NT2/D1 (cell line): Measurements from ENCODE around the gene CALU.

Experiments
- DNase-seq: peaks from one replicate; pipeline ENCODE4 v3.0.0-alpha.2; 2011; ENCODE audit warnings: low read depth, low spot score
- H3K27me3 ChIP-seq: 2 replicates; pipeline ENCODE4 v1.6.0; 2011; ENCODE audit warnings: mild to moderate bottlenecking; ENCODE audit not compliant: insufficient read length, insufficient read depth
- H3K36me3 ChIP-seq: 2 replicates; pipeline ENCODE4 v1.6.1; 2011; ENCODE audit warnings: mild to moderate bottlenecking, low read length, mixed read lengths; ENCODE audit not compliant: insufficient read depth, insufficient read length
- H3K4me1 ChIP-seq: 2 replicates; pipeline ENCODE4 v1.5.1; 2011; ENCODE audit not compliant: insufficient read depth, insufficient read length
- H3K4me3 ChIP-seq: 2 replicates; pipeline ENCODE4 v1.5.1; 2011; ENCODE audit warnings: low read depth; ENCODE audit not compliant: insufficient read length
- H3K9ac ChIP-seq: 2 replicates; pipeline ENCODE4 v1.6.0; 2011; ENCODE audit warnings: low read depth; ENCODE audit not compliant: insufficient read length
- H3K9me3 ChIP-seq: 2 replicates; pipeline ENCODE4 v1.5.1; 2011; ENCODE audit warnings: mild to moderate bottlenecking, low read length; ENCODE audit not compliant: insufficient read depth
- SUZ12 ChIP-seq: IDR thresholded peaks from 2 replicates; pipeline ENCODE4 v1.6.1; 2011; ENCODE audit not compliant: insufficient read length, insufficient read depth; ENCODE audit errors: extremely low read depth
- YY1 ChIP-seq: IDR thresholded peaks from 2 replicates; pipeline ENCODE4 v1.6.1; 2011; ENCODE audit not compliant: insufficient read length, insufficient read depth
- ZNF274 ChIP-seq: IDR thresholded peaks from 2 replicates; pipeline ENCODE4 v1.6.1; 2011; ENCODE audit warnings: mild to moderate bottlenecking, low read depth, low read length

The CALU gene

GRCh38 chr7:128739990-128740682 is 977 bp downstream of the CALU start:
- Histone ChIP-seq H3K4me3 (peak overlapping the region; percentile 95), H3K9ac (peak overlapping the region; percentile 95), H3K4me1 (no peaks in the 10 kb centered on the region), H3K36me3 (peaks cover 5% of the 10 kb centered on the region), H3K9me3 (no peaks in the 10 kb centered on the region), H3K27me3 (no peaks in the 10 kb centered on the region)
- no peak for TF ChIP-seq SUZ12
- no peak for TF ChIP-seq ZNF274
- no peak for TF ChIP-seq YY1
- no peak for DNase-seq

GRCh38 chr7:128740996-128741395 is 1.8 kb downstream of the CALU start:
- no peaks in the 10 kb centered on the region for H3K9me3 ChIP-seq
- no peak overlapping the region for H3K4me3 ChIP-seq
- TF ChIP-seq YY1 = no peak
- no peak for TF ChIP-seq ZNF274
- TF ChIP-seq SUZ12 = no peak
- DNase-seq = no peak
- no peak overlapping the region for H3K9ac ChIP-seq
- H3K27me3 ChIP-seq = no peaks in the 10 kb centered on the region
- H3K36me3 ChIP-seq = peaks cover 7% of the 10 kb centered on the region
- H3K4me1 ChIP-seq = no peaks in the 10 kb centered on the region

- Histone ChIP-seq H3K9me3 (no peaks in the 10 kb centered on the region), H3K4me3 (no peak overlapping the region), H3K27me3 (no peaks in the 10 kb centered on the region), H3K4me1 (no peaks in the 10 kb centered on the region), H3K9ac (no peak overlapping the region), H3K36me3 (peaks cover 7% of the 10 kb centered on the region)
- no peak for DNase-seq
- TF ChIP-seq ZNF274 = no peak
- no peak for TF ChIP-seq YY1
- TF ChIP-seq SUZ12 = no peak
Measured at GRCh38 chr7:128741491-128741890, 2.3 kb downstream of the CALU start.

- TF ChIP-seq YY1 = no peak
- no peak for TF ChIP-seq SUZ12
- TF ChIP-seq ZNF274 = no peak
- Histone ChIP-seq H3K36me3 (peaks cover 9% of the 10 kb centered on the region), H3K9ac (no peak overlapping the region), H3K4me3 (no peak overlapping the region), H3K4me1 (no peaks in the 10 kb centered on the region), H3K9me3 (no peaks in the 10 kb centered on the region), H3K27me3 (no peaks in the 10 kb centered on the region)
- no peak for DNase-seq
Measured at GRCh38 chr7:128742206-128742605, 3.0 kb downstream of the CALU start.

- Histone ChIP-seq H3K9ac (no peak overlapping the region), H3K4me3 (no peak overlapping the region), H3K4me1 (no peaks in the 10 kb centered on the region), H3K9me3 (no peaks in the 10 kb centered on the region), H3K36me3 (peaks cover 19% of the 10 kb centered on the region), H3K27me3 (no peaks in the 10 kb centered on the region)
- TF ChIP-seq YY1 (no peak), ZNF274 (no peak), SUZ12 (no peak)
- DNase-seq = no peak
Measured at GRCh38 chr7:128743112-128743772, 4.1 kb downstream of the CALU start.

GRCh38 chr7:128744366-128744905 is 5.3 kb downstream of the CALU start:
- Histone ChIP-seq H3K4me1 (no peaks in the 10 kb centered on the region), H3K36me3 (peaks cover 31% of the 10 kb centered on the region)
- DNase-seq = no peak

GRCh38 chr7:128745706-128746105 is 6.5 kb downstream of the CALU start:
- Histone ChIP-seq H3K4me1 (no peaks in the 10 kb centered on the region), H3K9ac (no peak overlapping the region), H3K36me3 (peaks cover 41% of the 10 kb centered on the region), H3K9me3 (no peaks in the 10 kb centered on the region), H3K4me3 (no peak overlapping the region), H3K27me3 (no peaks in the 10 kb centered on the region)
- DNase-seq = no peak
- TF ChIP-seq SUZ12 (no peak), YY1 (no peak), ZNF274 (no peak)

More at GRCh38 chr7:128744366-128744905, 5.3 kb downstream of the CALU start:
- no peak overlapping the region for H3K4me3 ChIP-seq
- no peaks in the 10 kb centered on the region for H3K27me3 ChIP-seq
- no peaks in the 10 kb centered on the region for H3K9me3 ChIP-seq
- TF ChIP-seq SUZ12 = no peak
- H3K9ac ChIP-seq = no peak overlapping the region
